PFSK-1 (cell line): ENCODE results near the gene CTCF.
A peak's percentile ranks its signal among the peaks of the same experiment; 100 is the strongest.

Experiments used
- FOXP2 ChIP-seq: optimal IDR thresholded peaks from 2 replicates; pipeline ENCODE3; 2011; ENCODE audit warnings: borderline replicate concordance, control low read depth, inconsistent platforms; ENCODE audit not compliant: insufficient read depth; ENCODE audit errors: extremely low read length, extremely low read depth
- POLR2AphosphoS5 ChIP-seq: IDR thresholded peaks from 2 replicates; pipeline ENCODE4 v1.6.1; 2012; ENCODE audit warnings: low read depth, mild to moderate bottlenecking, control low read depth, low read length, moderate library complexity
- REST ChIP-seq, 2 experiments: IDR thresholded peaks; 2 replicates each; pipeline versions ENCODE4 v1.6.1 to v1.8.0; 2011 to 2012; ENCODE audit warnings: low read depth in 2 of 2, low read length in 2 of 2, control low read depth in 1 of 2, inconsistent platforms in 1 of 2, mild to moderate bottlenecking in 1 of 2, moderate library complexity in 1 of 2; ENCODE audit not compliant: insufficient read depth in 1 of 2
- SIN3A ChIP-seq: IDR thresholded peaks from 2 replicates; pipeline ENCODE4 v1.6.1; 2012; ENCODE audit warnings: mild to moderate bottlenecking, low read length, moderate library complexity, borderline replicate concordance; ENCODE audit not compliant: insufficient read depth
- TAF1 ChIP-seq: IDR thresholded peaks from 2 replicates; pipeline ENCODE4 v1.6.1; 2012; ENCODE audit warnings: low read length, control low read depth, borderline replicate concordance; ENCODE audit not compliant: insufficient read depth

DNA sequence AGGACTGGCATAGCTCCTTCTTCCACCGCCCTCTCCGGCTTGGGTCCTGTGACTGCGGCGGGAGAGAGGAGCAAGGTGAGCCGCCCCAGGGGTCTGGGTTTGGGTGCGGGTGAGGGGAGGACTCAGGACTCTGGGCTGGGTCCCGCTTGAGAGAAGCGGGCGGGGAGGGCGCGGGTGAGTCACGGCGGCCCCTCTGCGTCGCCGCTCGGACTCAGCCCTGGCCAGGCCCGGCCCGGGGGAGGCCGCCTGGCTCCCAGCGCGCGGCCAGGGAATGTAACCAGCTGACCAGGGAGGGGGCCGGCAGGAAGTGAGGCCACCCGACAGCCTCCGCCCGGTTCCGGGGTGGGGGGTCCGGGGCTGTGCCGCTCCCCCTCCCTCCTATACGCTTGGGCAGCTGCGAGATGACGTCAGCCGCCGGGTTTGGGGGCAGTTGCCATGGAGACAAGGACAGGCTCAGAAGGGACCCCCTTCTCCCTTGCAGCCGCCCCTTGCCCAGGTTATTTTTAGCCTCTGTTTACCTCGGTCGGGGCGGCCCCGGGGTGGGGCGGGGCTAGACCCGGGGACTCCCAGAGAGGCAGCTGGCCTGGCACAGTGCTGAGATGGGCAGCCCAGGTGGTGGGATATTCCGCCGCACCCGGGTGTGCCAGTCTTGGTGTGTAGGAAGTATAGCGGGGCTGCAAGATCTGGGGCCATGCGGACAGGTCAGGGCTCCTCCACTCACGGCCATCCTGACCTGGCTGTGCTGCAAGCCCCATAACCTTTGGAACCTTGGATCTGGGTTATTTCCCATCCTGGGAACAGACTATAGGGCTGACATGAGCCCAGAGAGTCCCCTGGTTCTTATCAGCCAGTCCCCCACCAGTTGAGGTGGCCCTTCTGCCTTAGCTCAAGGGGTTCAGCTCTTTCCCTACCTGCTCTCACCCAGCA lies 32.0 kb upstream of the CTCF start:
- TF ChIP-seq POLR2AphosphoS5 (no peak), TAF1 (no peak), SIN3A (no peak), REST (IDR thresholded peaks at IDR 0.05; ENCODE audit: insufficient read depth in 1 of 2, low read depth in 2 of 2, low read length in 2 of 2) (no peak), FOXP2 (peak; percentile 42)
